ENCODE results near the gene SMAD4. TPM values are rescaled to one million over a fixed set of nuclear protein-coding genes. Genes with fewer than 3 reads are reported as not detected.

Gene SMAD4
- total RNA-seq, 1 donor from 2014 or later = 121 TPM

DNA sequence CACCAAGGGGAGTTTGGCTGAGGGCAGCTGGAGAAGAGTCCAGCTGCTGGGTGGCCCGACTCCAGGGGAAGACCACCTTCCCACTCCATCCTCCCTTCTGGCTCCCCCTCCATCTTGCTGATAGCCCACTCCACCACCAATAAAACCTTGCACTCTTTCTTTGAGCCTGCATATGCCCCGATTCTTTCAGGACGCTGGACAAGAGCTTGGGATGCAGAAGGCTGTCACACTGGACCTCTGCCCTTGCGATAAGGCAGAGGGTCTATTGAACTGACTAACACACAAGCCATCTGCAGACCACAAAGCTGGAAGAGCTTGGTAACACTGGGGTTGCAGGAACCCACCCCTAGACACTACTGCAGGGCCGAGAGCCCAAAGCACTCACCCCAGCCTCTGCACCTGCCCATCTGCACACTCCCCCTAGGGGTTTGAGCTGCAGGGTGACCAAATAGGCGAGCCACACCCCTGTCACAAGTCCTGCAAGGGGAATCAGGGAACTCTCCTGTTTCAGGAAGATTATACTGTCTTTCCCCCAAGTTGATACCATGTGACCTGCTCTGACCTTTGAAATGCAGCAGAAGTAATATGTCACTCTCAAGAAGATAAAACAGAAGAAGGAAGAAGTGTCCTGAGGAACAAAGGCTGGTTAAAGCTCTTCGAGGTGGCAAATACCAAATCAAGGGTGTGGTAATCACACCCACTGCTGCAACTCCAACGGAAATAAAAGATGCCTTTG lies 70.5 kb downstream of the SMAD4 start:
- TF ChIP-seq, protein P1, sequence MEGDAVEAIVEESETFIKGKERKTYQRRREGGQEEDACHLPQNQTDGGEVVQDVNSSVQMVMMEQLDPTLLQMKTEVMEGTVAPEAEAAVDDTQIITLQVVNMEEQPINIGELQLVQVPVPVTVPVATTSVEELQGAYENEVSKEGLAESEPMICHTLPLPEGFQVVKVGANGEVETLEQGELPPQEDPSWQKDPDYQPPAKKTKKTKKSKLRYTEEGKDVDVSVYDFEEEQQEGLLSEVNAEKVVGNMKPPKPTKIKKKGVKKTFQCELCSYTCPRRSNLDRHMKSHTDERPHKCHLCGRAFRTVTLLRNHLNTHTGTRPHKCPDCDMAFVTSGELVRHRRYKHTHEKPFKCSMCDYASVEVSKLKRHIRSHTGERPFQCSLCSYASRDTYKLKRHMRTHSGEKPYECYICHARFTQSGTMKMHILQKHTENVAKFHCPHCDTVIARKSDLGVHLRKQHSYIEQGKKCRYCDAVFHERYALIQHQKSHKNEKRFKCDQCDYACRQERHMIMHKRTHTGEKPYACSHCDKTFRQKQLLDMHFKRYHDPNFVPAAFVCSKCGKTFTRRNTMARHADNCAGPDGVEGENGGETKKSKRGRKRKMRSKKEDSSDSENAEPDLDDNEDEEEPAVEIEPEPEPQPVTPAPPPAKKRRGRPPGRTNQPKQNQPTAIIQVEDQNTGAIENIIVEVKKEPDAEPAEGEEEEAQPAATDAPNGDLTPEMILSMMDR (IDR thresholded peaks at IDR 0.05; ENCODE audit: partially characterized antibody, unreplicated experiment) = no peak
- H3K4me3 Mint-ChIP-seq (ENCODE audit: unreplicated experiment) = no peak overlapping the region
- peaks cover 2% of the 10 kb centered on the region for H3K27me3 Mint-ChIP-seq (ENCODE audit: unreplicated experiment)
- no peak overlapping the region for H3K27ac Mint-ChIP-seq (ENCODE audit: unreplicated experiment)
- no peaks in the 10 kb centered on the region for H3K4me1 Mint-ChIP-seq (ENCODE audit: low read depth, unreplicated experiment)
- DNase-seq = no peak
- H3K36me3 Mint-ChIP-seq (ENCODE audit: unreplicated experiment) = peaks cover 17% of the 10 kb centered on the region
- H3K9me3 Mint-ChIP-seq (ENCODE audit: unreplicated experiment) = peaks cover 4% of the 10 kb centered on the region

DNA sequence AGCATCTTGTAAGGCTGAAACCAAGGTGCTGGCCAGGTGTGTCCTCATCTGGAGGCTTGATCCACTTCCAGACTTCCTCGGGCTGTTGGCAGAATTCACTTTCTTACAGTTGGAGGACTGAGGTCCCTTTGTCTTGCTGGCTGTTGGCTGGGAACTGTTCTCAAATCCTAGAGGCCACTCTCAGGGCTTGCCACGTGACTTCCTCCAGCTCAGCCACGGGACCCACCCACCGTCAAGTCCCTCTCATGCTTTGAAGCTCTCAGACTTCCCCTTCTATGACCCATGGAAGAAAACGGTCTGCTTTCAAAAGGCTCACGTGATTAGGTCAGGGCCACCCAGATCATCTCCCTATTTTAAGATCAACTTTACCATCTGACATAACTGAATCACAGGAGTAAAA lies 77.1 kb downstream of the SMAD4 start:
- no peak for DNase-seq

DNA sequence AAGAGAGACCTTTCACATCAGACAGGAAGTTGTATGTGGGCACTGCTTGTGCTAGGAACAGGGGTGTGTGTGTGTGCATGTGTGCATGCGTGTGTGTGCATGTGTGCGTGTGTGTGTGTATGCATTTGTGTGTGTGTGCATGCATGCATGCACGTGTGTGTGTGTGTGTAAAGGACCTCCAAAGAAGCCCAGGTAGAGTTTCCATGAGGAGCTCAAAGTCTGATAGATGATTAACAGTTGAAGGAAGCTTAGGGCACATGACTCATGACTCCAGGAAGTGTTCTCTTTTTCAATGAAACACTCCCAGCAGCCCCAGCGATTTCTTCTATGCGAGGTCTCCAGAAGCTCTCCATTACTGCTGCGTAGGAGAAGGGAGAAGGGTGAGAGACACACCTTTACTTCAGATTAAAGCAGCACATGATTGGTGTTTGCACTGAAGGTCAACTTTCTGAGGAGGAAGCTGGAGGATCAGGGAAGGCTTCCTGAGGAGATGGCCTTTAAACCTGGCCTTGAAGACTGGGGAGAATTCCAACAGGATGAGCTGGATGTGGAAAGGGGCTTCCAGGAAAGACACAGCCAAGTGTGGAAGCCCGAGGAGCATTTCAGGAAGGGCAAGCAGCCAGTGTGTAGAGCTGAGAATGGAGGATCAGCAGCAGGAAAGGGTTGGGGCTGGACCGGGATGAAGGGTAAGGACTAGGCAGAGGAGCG lies 77.7 kb downstream of the SMAD4 start:
- H3K4me3 Mint-ChIP-seq (ENCODE audit: unreplicated experiment) = no peak overlapping the region
- DNase-seq = no peak
- H3K9me3 Mint-ChIP-seq (ENCODE audit: unreplicated experiment) = peaks cover 3% of the 10 kb centered on the region
- TF ChIP-seq, protein P1 (IDR thresholded peaks at IDR 0.05; ENCODE audit: partially characterized antibody, unreplicated experiment) = no peak
- H3K36me3 Mint-ChIP-seq (ENCODE audit: unreplicated experiment) = peaks cover 3% of the 10 kb centered on the region
- H3K27ac Mint-ChIP-seq (ENCODE audit: unreplicated experiment) = no peak overlapping the region
- H3K4me1 Mint-ChIP-seq (ENCODE audit: low read depth, unreplicated experiment) = no peaks in the 10 kb centered on the region
- no peaks in the 10 kb centered on the region for H3K27me3 Mint-ChIP-seq (ENCODE audit: unreplicated experiment)

More for the DNA sequence above, 77.1 kb downstream of the SMAD4 start:
- Mint-ChIP-seq H3K36me3 (ENCODE audit: unreplicated experiment) (peaks cover 7% of the 10 kb centered on the region), H3K27ac (ENCODE audit: unreplicated experiment) (no peak overlapping the region), H3K4me3 (ENCODE audit: unreplicated experiment) (no peak overlapping the region), H3K9me3 (ENCODE audit: unreplicated experiment) (peaks cover 3% of the 10 kb centered on the region), H3K27me3 (ENCODE audit: unreplicated experiment) (no peaks in the 10 kb centered on the region), H3K4me1 (ENCODE audit: low read depth, unreplicated experiment) (no peaks in the 10 kb centered on the region)
- TF ChIP-seq, protein P1 (IDR thresholded peaks at IDR 0.05; ENCODE audit: partially characterized antibody, unreplicated experiment) = no peak

DNA sequence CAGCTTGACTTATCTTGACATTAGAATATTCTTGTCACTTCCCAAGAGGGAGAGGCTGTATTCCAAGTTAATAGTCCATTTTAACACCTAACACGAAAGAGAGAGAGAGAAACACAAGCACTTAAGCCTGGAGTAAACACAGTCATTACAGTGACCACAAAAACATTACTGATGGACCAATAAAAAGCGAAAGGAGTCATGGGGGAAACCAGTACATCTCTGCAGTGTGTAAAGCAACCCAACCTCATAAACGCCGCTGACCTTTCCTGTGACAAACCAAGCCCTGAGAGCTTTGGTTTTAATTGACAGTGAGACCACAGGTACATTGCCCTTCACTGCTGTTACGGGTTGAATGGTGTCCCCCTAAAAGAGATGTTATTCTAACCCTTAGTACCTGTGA lies 78.3 kb downstream of the SMAD4 start:
- H3K4me3 Mint-ChIP-seq (ENCODE audit: unreplicated experiment) = no peak overlapping the region
- no peak for DNase-seq
- H3K9me3 Mint-ChIP-seq (ENCODE audit: unreplicated experiment) = peaks cover 3% of the 10 kb centered on the region
- H3K4me1 Mint-ChIP-seq (ENCODE audit: low read depth, unreplicated experiment) = no peaks in the 10 kb centered on the region
- no peak overlapping the region for H3K27ac Mint-ChIP-seq (ENCODE audit: unreplicated experiment)
- TF ChIP-seq, protein P1 (IDR thresholded peaks at IDR 0.05; ENCODE audit: partially characterized antibody, unreplicated experiment) = no peak
- H3K27me3 Mint-ChIP-seq (ENCODE audit: unreplicated experiment) = no peaks in the 10 kb centered on the region
- H3K36me3 Mint-ChIP-seq (ENCODE audit: unreplicated experiment) = peaks cover 3% of the 10 kb centered on the region
